ENCODE results near the gene C19orf12.

C19orf12 gene

DNA sequence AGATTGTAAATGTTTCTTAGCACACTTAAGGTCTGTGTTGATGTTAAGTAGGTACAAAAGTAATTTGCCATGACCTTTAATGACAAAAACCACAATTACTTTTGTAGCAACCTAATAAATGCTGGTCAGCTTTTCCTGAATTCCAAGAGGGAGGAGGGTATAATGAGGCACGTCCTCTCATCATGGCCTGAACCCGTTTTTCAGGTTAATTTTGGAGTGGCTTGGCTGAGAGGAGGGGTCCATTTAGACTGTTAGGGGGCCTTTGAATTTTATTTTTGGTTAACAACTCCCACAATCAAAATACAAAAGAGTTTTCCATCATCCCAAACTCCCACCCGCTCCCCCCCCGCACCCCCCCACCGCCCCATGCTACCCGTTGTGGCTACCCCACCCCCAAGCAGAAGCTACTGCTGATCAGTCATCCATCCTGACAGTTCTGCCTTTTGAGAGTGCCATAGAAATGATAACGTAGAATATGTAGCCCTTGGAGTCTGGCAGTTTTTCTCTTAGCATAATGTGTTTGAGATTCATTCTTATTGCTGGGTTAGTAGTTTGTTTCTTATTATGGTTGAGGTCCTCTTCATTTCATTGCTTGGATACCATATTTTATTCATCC lies 64.2 kb downstream of the C19orf12 start:
- Histone ChIP-seq H2BK15ac (ENCODE audit: low read length) (no peak overlapping the region), H3K4me2 (ENCODE audit: insufficient read depth, low read length, poor library complexity, severe bottlenecking) (no peak overlapping the region)

More for the DNA sequence above, 64.2 kb downstream of the C19orf12 start:
- no peak overlapping the region for H3K14ac ChIP-seq (ENCODE audit: low read length)
- H2BK5ac ChIP-seq (ENCODE audit: low read length) = no peak overlapping the region
- no peak overlapping the region for H2AK5ac ChIP-seq (ENCODE audit: low read depth, low read length)
- H3K9me3 ChIP-seq (replicated peaks in 1 of 2; ENCODE audit: control insufficient read depth in 2 of 2, insufficient read depth in 1 of 2, low read depth in 1 of 2, low read length in 2 of 2) = no peaks in the 10 kb centered on the region
- no peak overlapping the region for H4K8ac ChIP-seq (ENCODE audit: low read depth, low read length)
- peaks cover 0 to 7% (median 2%) of the 10 kb centered on the region in 3 experiments for H3K27me3 ChIP-seq (ENCODE audit: control insufficient read depth in 3 of 3, insufficient read depth in 3 of 3, low read depth in 1 of 3, low read length in 3 of 3)
- no peak overlapping the region for H2BK12ac ChIP-seq (ENCODE audit: low read length)
- H4K91ac ChIP-seq (ENCODE audit: low read depth, low read length, poor library complexity) = no peak overlapping the region
- no peak overlapping the region for H3K18ac ChIP-seq (ENCODE audit: low read length)
- no peak overlapping the region for H2BK120ac ChIP-seq (ENCODE audit: low read depth, low read length)
- H3K4me3 ChIP-seq (ENCODE audit: low read length in 2 of 2) = no peak overlapping the region
- no peaks in the 10 kb centered on the region for H3K4me1 ChIP-seq (ENCODE audit: control insufficient read depth in 2 of 2, insufficient read depth in 1 of 2, low read depth in 1 of 2, low read length in 2 of 2)
- H2AFZ ChIP-seq (ENCODE audit: low read length) = no peak overlapping the region
- no peak overlapping the region for H3K23ac ChIP-seq (ENCODE audit: low read depth, low read length, poor library complexity)
- H3K27ac ChIP-seq (replicated peaks; ENCODE audit: low read length) = no peak overlapping the region
- no peaks in the 10 kb centered on the region for H3K36me3 ChIP-seq (replicated peaks in 1 of 2; ENCODE audit: control insufficient read depth in 2 of 2, insufficient read depth in 2 of 2, low read length in 2 of 2)
- H3K79me1 ChIP-seq (ENCODE audit: low read depth, low read length) = no peaks in the 10 kb centered on the region
- WGBS, 2 donors (ENCODE audit: extremely low coverage in 2 of 2, insufficient read length in 2 of 2, insufficient replicate concordance in 1 of 2) = no CpG with 5 or more reads among the region's 7 CpGs
- H3K9ac ChIP-seq (ENCODE audit: low read depth, low read length, poor library complexity) = no peak overlapping the region
- no peak overlapping the region for H3K4ac ChIP-seq (ENCODE audit: low read length)
- DNase-seq (ENCODE audit: low spot score) = no peak

Measured in neuronal stem cell (in vitro differentiated cells).